ENCODE measurements around the gene WDR76. TPM values are rescaled to one million over a fixed set of nuclear protein-coding genes. Genes with fewer than 3 reads are reported as not detected.

Gene WDR76
- polyA plus RNA-seq, 2 of the 4 experiments (the other 2 are of a cell fraction): 12.1 to 17.5 TPM

GRCh38 chr15:43879386-43880355 is 52.9 kb downstream of the WDR76 start (continued):
- TF ChIP-seq, protein P1, sequence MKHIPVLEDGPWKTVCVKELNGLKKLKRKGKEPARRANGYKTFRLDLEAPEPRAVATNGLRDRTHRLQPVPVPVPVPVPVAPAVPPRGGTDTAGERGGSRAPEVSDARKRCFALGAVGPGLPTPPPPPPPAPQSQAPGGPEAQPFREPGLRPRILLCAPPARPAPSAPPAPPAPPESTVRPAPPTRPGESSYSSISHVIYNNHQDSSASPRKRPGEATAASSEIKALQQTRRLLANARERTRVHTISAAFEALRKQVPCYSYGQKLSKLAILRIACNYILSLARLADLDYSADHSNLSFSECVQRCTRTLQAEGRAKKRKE (CRISPR knock-in tag; IDR thresholded peaks at IDR 0.05; ENCODE audit: low read depth): no peak
- TF ChIP-seq RCOR1 (IDR thresholded peaks at IDR 0.05; ENCODE audit: low read depth, low read length) (no peak), RARB (CRISPR knock-in tag; IDR thresholded peaks at IDR 0.05) (no peak), SREBF2 (IDR thresholded peaks at IDR 0.05) (no peak), JUN (IDR thresholded peaks at IDR 0.05) (no peak), HEYL (CRISPR knock-in tag; IDR thresholded peaks at IDR 0.05) (no peak), FOXS1 (CRISPR knock-in tag; IDR thresholded peaks at IDR 0.05) (no peak)
- TF ChIP-seq, protein P2, sequence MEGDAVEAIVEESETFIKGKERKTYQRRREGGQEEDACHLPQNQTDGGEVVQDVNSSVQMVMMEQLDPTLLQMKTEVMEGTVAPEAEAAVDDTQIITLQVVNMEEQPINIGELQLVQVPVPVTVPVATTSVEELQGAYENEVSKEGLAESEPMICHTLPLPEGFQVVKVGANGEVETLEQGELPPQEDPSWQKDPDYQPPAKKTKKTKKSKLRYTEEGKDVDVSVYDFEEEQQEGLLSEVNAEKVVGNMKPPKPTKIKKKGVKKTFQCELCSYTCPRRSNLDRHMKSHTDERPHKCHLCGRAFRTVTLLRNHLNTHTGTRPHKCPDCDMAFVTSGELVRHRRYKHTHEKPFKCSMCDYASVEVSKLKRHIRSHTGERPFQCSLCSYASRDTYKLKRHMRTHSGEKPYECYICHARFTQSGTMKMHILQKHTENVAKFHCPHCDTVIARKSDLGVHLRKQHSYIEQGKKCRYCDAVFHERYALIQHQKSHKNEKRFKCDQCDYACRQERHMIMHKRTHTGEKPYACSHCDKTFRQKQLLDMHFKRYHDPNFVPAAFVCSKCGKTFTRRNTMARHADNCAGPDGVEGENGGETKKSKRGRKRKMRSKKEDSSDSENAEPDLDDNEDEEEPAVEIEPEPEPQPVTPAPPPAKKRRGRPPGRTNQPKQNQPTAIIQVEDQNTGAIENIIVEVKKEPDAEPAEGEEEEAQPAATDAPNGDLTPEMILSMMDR (IDR thresholded peaks at IDR 0.05): no peak
- TF ChIP-seq, protein P3, sequence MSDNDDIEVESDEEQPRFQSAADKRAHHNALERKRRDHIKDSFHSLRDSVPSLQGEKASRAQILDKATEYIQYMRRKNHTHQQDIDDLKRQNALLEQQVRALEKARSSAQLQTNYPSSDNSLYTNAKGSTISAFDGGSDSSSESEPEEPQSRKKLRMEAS (IDR thresholded peaks at IDR 0.05): no peak

GRCh38 chr15:43880406-43881194 is 53.8 kb downstream of the WDR76 start:
- no peak overlapping the region for H3K4me2 ChIP-seq
- no peak overlapping the region for H3K27ac ChIP-seq
- ChIA-PET POLR2A (no interaction called here), CTCF (interaction anchor here (0.6 to 2.6 kb wide), 10 partner anchors 8 to 547 kb away, joined by 3 to 11 read pairs (median 6); partner anchors contain the start of genes CTDSPL2 and FRMD5)
- H3K4me1 ChIP-seq: no peaks in the 10 kb centered on the region
- no peaks in the 10 kb centered on the region for H3K9me3 ChIP-seq
- no peak for TF ChIP-seq RCOR1 (IDR thresholded peaks at IDR 0.05; ENCODE audit: low read depth, low read length)
- no peak for TF ChIP-seq ESRRA (IDR thresholded peaks at IDR 0.05; ENCODE audit: borderline replicate concordance, low read length)
- no peak for TF ChIP-seq EHF (CRISPR knock-in tag; IDR thresholded peaks at IDR 0.05)
- TF ChIP-seq FOXS1 (CRISPR knock-in tag; IDR thresholded peaks at IDR 0.05): no peak
- TF ChIP-seq CEBPB (IDR thresholded peaks at IDR 0.05): no peak
- TF ChIP-seq HMGXB4 (CRISPR knock-in tag; IDR thresholded peaks at IDR 0.05; ENCODE audit: borderline replicate concordance): no peak
- FAIRE-seq (no peak), DNase-seq (ENCODE audit: low read depth in 1 of 2, low spot score in 1 of 2) (no peak), ATAC-seq (no peak; a peak in 2 of 6 replicates)
- H3K4me3 ChIP-seq: no peak overlapping the region
- WGBS (ENCODE audit: missing lambda C conversion rate): 96% methylated on average over 5 of the region's 5 CpGs

DNA sequence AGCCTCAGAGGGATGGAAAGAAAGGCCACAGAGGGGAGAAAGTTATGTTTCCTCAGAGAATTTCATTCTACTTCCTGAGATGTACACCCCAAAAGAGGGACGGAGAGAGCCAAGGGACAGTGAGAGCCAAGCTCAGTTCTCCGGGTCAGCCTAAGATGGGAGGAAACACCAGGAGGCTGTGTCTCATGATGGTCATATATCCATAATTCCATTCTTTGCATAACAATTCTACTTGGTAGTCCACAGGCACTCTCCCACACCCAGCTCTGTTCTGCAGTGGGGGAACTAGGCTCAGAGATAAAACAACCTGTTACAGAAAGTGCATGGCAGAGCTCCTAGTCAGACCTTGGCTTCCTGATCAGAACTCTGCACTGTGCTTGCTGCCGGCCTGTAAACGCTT is 54.4 kb downstream of the WDR76 start:
- no peak for FAIRE-seq
- no peaks in the 10 kb centered on the region for H3K9me3 ChIP-seq
- POLR2A ChIA-PET: no interaction called here
- WGBS (ENCODE audit: missing lambda C conversion rate): 91% methylated on average over 4 of the region's 4 CpGs
- ATAC-seq: no peak
- CTCF ChIA-PET: interaction anchor here (0.6 to 2.6 kb wide), 11 partner anchors 9 to 546 kb away, joined by 3 to 11 read pairs (median 5); partner anchors contain the start of genes CTDSPL2 and FRMD5
- H3K4me2 ChIP-seq: no peak overlapping the region
- TF ChIP-seq HOXB5 (CRISPR knock-in tag; IDR thresholded peaks at IDR 0.05) (no peak), HMGXB4 (CRISPR knock-in tag; IDR thresholded peaks at IDR 0.05; ENCODE audit: borderline replicate concordance) (no peak), SREBF2 (IDR thresholded peaks at IDR 0.05) (no peak), RAD21 (conservative IDR thresholded peaks at IDR 0.05 in 1 of 2, IDR thresholded peaks at IDR 0.05 in 1 of 2) (no peak), FOXS1 (CRISPR knock-in tag; IDR thresholded peaks at IDR 0.05) (no peak), CEBPB (IDR thresholded peaks at IDR 0.05) (no peak), RFX5 (IDR thresholded peaks at IDR 0.05) (no peak), HOXA7 (CRISPR knock-in tag; IDR thresholded peaks at IDR 0.05) (no peak), HDAC2 (IDR thresholded peaks at IDR 0.05) (no peak), MYC (IDR thresholded peaks at IDR 0.05; ENCODE audit: borderline replicate concordance, low read length) (no peak), ZNF302 (CRISPR knock-in tag; IDR thresholded peaks at IDR 0.05) (no peak), KDM1A (IDR thresholded peaks at IDR 0.05; ENCODE audit: low read depth) (no peak), RNF2 (IDR thresholded peaks at IDR 0.05; ENCODE audit: borderline replicate concordance, low read depth) (no peak), RARB (CRISPR knock-in tag; IDR thresholded peaks at IDR 0.05) (no peak)
- no peaks in the 10 kb centered on the region for H3K4me1 ChIP-seq
- H3K4me3 ChIP-seq: no peak overlapping the region
- H3K27ac ChIP-seq: no peak overlapping the region
- no peak for DNase-seq (ENCODE audit: low read depth in 1 of 2, low spot score in 1 of 2)

Data from A549 (cell line).